ENCODE results near the gene PNP.

- TF ChIP-seq CTCF (IDR thresholded peaks at IDR 0.05; ENCODE audit: low read length), result no peak
- TF ChIP-seq EZH2 (optimal IDR thresholded peaks at IDR 0.05; ENCODE audit: low read depth, low read length), result no peak
These were observed 44.4 kb upstream of the PNP start for GRCh38 chr14:20424851-20425250.

All from MM.1S (cell line).